ENCODE data around the gene SMIM22.

Gene SMIM22

DNA sequence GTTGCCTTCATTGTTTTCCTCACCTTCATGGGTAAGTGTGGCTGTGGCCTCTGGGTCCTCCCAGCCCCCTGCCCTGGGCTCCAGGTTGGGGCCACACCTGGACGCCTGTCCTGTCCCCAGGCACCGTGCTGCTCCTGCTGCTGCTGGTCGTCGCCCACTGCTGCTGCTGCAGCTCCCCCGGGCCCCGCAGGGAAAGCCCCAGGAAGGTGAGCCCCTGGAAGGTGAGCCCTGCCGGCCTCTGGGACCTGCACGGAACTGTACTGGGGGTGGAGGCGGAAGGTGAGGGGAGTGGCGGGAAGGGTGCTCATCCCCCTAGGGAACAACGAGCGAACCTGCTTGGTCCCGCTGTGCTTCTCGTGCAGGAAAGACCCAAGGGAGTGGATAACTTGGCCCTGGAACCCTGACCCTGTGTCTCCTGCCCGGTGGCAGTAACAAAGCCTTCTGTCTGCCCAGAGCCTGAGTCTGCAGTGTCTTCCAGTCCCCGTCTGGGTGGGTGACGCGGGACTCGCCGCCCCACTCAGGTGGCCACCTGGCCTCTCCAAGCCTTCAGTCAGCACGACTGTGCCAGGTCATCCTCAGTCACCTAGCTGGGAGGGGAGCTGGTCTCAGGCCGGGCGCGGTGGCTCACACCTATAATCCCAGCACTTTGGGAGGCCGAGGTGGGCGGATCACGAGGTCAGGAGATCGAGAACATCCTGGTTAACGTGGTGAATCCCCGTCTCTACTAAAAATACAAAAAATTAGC lies 831 bp downstream of the SMIM22 start:
- DNase-seq (ENCODE audit: extremely low read depth in 1 of 2, low read depth in 1 of 2) = no peak

DNA sequence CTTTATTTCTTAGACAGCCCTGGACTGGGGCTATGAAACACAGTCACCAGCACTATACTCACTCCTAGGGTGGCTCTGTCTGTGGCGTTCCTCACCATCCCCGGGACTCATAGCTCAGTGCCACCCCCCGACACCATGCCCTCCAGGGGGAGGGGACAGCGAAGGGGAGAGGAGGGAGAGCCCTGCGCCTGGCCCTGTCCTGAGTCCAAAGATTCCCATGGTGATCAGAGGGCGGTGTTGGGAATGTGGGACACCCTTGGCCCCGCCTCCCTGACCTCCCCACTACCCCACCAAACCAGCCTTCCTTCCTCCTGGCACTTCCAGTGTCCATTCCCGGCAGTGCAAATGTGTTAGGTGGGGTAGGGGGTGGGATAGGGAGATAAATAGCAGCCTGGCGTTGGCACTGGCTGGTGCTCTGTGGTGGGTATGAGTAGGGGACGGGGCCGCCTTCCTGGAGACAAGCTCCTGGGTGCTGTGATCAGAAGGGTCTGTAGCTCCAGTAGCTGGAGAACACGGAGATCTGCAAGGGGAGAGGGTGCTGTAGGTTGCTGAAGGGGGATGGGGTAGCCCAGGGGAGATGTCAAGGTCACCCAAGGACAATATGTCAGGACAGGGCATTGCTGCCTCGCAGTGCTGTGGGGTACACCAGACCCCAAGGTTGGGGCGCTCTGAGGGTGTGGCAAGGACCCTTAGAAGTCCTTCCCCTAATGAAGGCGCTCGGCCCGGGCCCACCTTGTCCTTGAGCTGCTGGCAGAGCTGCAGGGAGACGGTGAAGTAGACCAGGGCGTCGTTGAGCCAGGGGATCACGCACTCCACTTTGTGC lies 2.0 kb downstream of the SMIM22 start:
- no peak for DNase-seq (ENCODE audit: extremely low read depth in 1 of 2, low read depth in 1 of 2)

DNA sequence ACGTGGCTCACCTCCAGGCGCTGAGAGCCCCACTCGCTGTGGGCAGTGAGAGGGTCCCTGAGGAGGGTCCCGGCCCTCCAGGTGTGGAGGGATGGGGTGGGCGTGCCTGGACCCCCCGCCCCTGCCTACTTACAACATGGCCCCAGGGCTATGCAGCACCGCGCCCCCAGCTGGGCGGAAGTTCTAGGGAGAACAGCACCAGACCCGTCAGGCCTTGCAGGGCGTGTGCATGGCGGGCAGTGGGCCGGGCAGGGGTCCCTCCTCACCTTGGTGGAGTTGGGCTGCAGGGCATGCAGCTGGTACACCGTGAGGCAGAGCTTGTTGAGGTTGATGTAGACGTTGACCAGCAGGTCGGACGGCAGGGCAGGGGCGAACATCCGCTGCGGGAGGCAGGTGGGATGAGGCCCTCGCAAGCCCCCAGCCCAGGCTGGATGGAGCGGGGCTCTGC lies 2.7 kb downstream of the SMIM22 start:
- DNase-seq (ENCODE audit: extremely low read depth in 1 of 2, low read depth in 1 of 2) = no peak

DNA sequence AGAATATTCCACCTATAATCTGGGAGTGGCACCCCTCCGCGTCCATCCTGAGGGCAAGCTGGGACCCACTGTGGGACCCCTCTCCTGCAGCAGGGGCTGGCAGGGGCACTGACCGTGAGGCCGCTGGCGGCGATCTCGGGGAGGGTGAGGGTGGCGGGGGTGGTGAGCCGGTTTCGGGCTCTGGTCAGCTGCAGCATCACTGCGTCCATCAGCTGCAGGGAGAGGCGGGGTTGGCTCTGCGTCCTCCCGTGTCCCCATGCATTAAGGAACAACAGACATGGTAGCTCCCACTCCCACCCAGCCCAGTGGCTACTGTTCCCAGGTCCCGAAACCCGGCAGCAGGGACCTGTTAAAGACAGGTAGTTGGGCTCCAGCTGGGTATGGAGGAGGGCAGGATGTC lies 3.3 kb downstream of the SMIM22 start:
- no peak for DNase-seq (ENCODE audit: extremely low read depth in 1 of 2, low read depth in 1 of 2)

DNA sequence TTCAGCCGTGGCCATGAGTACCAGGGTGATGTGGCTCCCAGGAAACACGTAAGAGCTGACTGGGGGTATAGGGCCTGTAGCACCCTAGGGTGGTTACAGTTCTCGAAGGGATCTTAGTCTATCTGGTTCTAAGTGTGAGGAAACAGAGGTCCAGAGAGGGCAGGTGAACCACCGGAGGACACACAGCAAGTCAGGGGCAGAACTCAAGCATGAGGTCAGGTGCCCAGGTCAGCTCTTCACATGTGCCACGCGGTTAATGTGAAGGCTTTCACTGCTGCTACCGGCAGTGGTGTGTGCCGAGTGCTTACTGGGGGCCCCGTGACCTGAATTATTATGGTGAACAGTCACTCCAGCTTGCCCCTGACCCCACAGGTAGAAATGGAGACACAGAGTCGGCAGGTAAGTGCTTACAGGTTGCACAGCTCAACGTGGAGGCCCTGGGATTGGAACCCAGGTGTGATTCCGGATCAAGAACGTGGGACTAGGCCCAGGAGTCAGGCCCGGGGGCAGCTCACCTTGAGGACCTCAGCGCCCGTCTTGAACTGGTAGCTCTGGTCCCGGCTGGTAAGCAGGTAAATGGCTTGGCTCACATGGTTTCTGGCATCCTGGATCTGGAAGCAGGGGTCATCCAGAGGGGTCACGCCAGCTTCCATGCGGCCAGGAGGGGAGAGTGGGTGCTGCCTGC lies 4.1 kb downstream of the SMIM22 start:
- DNase-seq (ENCODE audit: extremely low read depth in 1 of 2, low read depth in 1 of 2) = no peak

DNA sequence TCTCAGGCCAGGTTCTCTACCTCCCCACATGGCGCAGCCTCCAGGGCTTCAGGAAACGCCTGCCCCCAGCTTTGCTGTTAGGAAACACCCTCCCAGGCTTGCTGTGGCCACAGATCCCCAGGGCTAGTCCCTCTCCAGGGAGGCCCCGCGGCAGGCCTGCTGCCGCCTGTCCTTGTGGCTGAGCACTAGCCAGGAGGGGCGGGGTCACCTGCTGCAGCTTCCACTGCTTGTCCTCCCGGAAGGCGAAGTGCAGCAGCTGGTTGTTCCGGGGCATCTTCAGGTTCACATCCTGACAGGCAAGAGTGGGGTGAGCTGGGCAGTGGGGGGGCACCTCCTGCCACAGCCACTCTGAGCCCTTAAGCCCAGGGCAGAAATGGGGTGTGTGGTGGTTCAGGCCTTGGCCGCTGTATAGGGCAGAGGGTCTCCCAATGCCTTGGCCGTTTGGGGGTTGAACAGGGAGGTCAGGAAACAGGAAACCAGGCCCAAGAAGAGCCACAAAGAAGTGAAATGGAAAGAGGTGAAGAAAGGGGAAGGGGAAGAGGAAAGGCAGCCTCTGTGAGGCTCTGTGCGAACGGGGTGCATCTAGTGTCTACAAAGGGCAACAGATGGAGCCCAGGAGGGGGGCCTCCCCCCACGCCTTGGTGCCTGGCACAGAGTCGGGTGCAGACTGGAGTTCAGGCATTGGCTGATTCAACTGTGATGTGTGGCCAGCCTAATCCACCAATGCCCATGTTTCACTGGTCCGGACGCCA lies 5.3 kb downstream of the SMIM22 start:
- no peak for DNase-seq (ENCODE audit: extremely low read depth in 1 of 2, low read depth in 1 of 2)

DNA sequence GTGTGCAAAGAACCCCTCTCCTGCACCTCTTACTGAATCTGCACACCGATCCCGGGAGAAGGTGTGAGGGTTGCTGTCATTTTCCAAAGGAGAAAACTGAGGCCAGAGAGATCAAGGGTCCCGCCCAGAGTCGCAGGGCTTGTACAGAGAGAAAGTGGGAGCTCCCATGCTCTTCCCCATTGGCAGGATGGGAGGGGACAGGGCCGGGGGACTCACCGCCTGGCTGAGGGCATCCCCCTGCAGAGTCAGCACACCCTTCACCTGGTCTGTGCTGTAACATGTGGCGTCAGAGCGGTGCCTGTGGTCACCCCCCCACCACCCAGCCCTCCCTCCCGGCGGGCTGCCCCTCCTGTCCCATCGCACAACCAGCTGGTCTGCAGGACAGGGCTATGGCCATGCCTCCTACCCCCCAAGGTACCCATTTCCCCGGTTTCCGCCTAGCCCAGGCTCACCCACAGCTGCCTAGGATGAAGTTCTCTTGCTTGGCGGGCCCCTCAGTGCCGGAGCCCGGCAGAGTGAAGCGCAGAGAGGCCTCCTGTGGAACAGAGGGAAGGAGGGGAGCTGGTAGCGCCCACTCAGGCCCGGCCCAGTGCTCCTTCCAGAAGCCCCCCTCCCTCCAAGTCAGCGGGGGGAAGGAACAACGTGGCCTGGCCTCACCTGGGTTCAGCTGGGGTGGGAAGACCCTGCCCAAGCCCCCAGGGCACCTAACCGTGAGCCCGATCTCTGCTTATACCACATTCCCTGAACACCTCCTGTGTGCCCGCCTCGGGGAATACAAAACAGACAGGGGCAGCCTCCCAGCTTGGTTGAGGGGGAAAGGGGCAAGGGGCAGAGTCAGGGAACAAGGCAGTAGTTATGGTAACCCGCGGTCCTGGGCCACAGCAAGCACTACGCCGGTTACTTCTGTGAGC lies 6.1 kb downstream of the SMIM22 start:
- no peak for DNase-seq (ENCODE audit: extremely low read depth in 1 of 2, low read depth in 1 of 2)

DNA sequence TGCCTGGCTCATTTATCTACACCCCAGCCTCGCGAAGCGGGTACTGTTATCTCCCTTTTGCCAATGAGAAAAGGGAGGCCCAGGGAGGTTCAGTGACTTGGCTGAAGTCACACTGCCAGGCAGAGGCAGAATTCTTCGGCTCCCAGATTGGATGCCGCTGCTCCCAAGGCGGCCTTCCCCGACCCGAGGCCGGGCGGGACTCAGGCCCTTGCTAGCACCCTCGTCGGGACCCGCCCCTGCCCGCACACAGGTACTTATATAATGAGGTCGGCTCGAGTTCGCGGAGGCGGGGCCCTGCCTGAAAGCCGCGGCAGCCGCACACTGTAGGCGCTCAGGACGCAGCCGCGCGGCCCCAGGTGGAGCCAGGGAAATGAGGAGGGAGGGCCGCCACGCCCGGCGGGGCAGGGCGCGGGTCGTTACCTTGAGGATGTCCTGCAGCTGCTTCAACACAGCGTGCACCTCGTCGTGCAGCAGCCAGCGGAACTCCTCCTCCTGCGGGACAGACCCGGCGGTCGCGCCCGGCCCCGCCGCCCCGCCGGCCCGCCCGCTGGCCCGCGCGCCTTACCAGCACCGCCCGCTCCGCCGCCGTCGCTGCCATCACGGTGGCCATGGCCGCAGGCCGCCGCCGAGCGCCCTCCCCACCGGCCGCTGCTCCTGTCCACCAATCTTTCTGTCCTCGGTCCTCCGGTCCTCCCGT lies 6.9 kb downstream of the SMIM22 start, which contains the start of gene ROGDI:
Gene ROGDI, minus strand, starts transcription at position 672 of the 697 bp plus-strand sequence. Its CDS starts 62 bp downstream, at position 610.
- peak; percentile 37 to 58 for DNase-seq (ENCODE audit: extremely low read depth in 1 of 2, low read depth in 1 of 2)

DNA sequence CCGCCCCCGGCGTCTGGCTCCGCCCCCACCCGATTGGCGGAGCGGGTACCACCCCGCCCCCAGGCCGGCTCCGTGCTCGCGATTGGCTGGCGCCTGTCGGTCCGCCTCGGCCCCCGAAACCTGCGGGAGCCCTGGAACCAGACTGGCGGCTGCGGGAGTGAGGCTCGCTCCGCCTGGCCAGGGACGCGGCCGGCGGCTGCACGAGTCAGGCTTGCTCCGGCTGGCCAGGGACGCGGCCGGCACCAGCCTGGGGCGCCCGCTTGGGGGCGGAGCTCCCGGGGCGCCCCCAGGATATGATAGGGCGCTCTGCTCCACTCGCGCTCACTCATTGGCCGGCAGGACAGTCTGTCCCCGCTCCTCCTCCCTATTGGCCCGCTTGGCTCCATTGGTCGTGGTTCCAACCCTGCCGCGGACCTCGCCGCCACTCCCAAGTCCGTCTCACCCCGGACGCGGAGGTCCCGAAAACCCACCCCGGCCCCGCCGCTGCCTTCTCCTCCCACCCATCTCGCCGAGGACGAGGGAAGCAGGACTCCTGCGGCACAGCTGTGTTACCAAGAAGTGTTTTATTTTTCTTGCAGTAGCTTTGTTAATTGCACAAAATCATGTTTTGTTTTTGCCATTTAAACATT lies 7.6 kb downstream of the SMIM22 start:
- DNase-seq (ENCODE audit: extremely low read depth in 1 of 2, low read depth in 1 of 2) = peak; percentile 72 to 82

DNA sequence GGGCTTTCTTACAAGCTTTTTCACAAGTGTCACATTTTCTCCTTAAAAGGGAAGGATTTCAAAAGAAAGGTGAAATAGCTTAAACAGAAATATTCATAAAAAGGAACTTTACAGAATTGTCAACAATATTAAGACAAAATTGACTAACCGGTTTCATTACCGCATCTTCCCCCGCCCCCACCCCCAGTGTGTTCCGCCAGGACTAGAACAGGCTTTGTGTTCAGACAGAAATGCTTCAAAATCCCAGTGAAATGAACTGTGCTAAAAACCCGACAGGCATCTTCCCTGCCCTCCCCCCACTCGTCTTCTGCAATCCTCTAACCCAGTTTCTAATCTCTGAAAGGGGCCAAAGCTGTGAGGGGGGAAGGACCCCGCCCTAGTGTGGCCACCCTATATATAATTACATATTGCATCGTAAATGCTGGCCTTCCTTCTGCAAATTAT lies 8.3 kb downstream of the SMIM22 start:
- DNase-seq (ENCODE audit: extremely low read depth in 1 of 2, low read depth in 1 of 2) = no peak

DNA sequence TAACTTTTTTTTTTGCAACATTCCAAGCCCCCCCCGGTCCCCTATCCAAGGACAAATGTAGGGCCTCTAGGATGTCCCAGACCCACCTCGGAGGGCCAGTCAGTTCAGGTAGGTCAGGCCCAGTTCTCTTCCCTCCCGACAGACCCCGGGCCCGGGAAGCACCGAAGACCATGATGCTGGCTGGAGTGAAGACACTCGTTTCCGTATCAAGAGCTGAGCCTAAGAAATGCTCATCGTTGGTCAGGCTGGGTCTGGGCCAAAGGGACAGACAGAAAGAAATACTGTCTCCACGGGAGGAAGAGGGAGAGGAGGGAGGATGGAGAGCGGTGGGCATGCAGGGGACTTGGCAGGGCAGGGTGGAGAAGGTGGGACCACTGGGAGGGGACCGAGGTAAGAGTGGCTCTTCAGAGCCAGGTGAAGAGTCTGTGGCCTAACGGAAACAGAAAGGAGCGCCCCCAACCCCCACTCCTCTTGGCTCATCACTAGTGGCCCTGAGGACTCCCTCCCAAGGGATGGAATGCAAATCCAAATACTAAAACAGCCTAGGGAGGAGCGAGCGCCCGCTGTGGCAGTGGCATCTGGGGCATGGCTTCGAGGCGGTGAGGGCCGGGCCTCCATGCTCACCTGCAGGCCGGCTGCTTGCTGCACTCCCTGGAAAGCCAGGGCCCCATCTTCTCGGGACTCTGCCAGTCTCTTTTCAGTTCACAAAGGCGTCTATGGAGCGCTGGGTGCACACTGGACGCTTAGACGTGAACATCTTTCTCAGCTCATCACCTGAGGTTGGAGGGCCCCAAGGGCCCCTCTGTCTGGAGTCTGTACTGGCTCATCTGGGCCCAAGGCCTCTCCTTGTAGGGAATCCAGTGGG lies 9.0 kb downstream of the SMIM22 start:
- no peak for DNase-seq (ENCODE audit: extremely low read depth in 1 of 2, low read depth in 1 of 2)

DNA sequence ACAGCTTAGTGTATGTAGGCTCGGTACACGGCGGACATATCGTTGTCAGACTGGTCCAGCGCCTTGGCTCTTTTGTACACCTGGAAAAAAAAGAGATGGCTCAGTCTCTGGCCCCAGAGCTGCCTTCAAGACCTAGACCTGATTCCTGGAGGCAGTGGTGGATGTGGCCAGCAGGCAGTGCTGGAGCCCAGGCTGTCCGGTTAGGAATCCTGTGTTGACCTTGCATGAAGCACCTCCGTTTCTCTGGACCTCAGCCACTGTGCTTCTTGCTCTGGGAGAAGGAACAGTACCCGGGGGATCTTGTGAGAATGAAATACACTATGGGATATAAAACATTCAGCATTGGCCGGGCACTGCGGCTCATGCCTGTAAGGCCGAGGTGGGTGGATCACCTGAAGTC lies 10.1 kb downstream of the SMIM22 start:
- no peak for DNase-seq (ENCODE audit: extremely low read depth in 1 of 2, low read depth in 1 of 2)

DNA sequence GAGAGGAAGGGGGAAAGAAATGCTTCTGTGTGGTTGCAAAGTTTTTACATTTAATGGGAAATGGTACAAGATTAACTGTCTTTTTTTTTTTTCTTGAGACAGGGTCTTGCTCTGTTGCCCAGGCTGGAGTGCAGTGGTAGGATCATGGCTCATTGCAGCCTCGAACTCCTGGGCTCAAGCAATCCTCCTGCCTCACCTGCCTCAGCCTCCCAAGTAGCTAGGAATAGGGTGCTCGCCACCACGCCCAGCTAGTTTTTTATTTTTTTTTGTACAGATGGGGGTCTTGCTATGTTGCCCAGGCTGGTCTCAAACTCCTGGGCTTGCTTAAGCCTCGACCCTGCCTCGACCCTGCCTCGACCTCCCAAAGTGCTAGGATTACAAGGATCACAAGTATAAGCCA lies 11.1 kb downstream of the SMIM22 start:
- DNase-seq (ENCODE audit: extremely low read depth in 1 of 2, low read depth in 1 of 2) = no peak

DNA sequence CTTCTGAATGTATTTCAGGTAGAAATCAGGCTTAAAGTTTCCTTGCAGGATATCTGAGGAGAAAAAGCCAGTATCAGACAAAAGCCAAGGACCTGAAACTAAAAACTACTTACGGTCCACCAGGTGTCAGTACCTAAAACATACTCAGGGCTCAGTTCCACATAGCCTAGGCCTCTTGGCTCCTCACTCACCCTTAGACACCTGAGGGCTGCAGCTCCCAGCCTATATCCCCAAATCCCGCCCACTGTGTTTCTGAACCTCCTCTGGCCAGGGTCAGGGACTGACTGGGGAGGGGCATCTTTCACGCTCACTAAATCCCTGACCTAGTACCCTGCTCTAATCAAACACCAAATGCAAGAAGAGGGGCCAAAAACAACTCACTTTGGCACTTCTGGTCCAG lies 16.1 kb downstream of the SMIM22 start:
- DNase-seq (ENCODE audit: extremely low read depth in 1 of 2, low read depth in 1 of 2) = no peak

DNA sequence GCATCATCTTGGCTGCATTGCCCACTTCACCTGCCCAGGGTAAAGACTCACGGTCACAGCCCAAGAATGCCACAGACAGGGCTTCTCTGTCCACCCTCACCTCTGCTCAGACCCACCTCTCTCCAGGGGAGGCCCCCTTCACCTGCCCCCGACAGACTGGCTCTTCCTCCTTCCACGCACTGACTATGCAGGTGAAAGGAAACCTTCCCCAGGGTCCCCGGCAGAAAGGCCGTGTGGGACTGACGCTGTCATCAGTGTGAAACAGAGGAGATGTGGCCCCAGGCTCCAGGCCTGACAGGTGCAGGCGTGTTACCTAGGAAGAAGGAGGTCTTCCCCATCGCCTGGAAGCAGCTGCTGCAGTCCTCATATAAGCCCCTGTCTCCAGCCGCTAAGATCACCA lies 16.6 kb downstream of the SMIM22 start:
- DNase-seq (ENCODE audit: extremely low read depth in 1 of 2, low read depth in 1 of 2) = no peak

DNA sequence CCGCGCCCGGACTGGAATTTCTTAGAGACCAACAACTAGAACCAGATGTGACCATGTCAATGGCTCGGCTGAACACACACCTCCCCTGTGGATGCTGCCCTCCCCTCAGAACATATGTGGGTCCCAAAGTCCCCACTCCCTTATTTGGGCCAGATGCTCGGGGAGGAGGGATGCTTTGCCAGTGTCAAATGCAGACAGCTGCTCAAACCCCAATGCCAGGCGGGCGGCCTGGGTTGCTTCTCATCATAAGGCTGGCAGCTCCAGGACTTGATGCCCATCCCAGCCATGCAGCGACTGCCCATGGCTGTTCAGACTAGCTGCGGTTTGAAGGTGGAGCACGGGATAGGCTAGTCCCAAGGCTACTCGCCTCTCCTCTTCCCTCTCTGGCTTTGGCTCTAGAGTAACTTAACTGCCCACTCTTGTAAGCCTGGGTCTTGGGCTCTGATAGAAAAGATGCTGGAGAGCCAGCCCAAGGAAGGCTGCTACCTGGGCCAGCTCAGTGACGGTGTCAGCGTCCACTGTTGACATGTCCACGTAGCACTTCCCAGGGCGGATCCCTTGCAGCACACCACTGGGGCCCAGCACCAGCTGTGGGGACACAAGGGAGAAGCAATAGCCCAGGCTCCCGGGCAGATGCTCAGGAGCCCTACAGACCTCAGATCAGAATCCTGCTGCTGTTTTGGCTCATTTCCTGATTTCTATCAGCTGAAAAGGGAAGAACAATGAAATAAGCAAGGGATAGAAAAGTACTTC lies 18.3 kb downstream of the SMIM22 start:
- no peak for DNase-seq (ENCODE audit: extremely low read depth in 1 of 2, low read depth in 1 of 2)

DNA sequence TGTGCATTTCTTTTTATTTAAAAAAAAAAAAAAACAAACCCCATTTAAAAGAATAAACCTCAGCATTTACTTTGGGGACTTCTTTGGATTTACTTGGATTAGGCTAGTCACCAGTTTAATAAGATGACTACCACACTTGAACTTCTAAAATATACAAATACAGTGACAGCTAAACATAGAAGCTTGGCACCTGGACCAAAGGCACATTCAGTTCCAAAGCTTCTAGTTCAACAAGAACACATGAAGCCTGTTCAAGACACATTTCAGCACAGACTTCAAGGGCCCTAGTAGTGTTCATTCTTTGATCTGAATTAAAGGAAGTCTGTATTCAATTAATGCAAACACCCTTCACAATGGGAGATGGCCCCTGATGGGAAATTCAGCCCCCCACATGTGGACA lies 18.9 kb downstream of the SMIM22 start:
- no peak for DNase-seq (ENCODE audit: extremely low read depth in 1 of 2, low read depth in 1 of 2)
